Erythroblast (primary cell): ENCODE results near the gene LHX4.

Source experiments
- GATA1 ChIP-seq: IDR thresholded peaks from 2 replicates; pipeline ENCODE4 v1.6.1; 2011; ENCODE audit warnings: low read depth, mild to moderate bottlenecking, control low read depth, low read length, moderate library complexity
- POLR2A ChIP-seq: IDR thresholded peaks from 2 replicates; pipeline ENCODE4 v1.6.1; 2011; ENCODE audit warnings: mild to moderate bottlenecking, low read length

GRCh38 chr1:180270530-180271271, 40.6 kb downstream of the LHX4 start:
- TF ChIP-seq POLR2A: no peak
- TF ChIP-seq GATA1: no peak
